ENCODE measurements around the gene RBM26.

Gene RBM26

GRCh38 chr13:79419365-79419764 lies 13.3 kb upstream of the RBM26 start:
- no peaks in the 10 kb centered on the region for H3K27me3 ChIP-seq (replicated peaks; ENCODE audit: control insufficient read depth, insufficient read depth, low read length)
- H3K36me3 ChIP-seq (ENCODE audit: control insufficient read depth, insufficient read depth, low read length): no peaks in the 10 kb centered on the region; the same call in 1 of the 2 replicates
- no peak overlapping the region for H3K4me3 ChIP-seq (replicated peaks; ENCODE audit: low read depth, low read length)
- DNase-seq (ENCODE audit: extremely low read depth, insufficient read length): no peak
- no peak for TF ChIP-seq CTCF (IDR thresholded peaks at IDR 0.05; ENCODE audit: insufficient read depth, low read length, poor library complexity, severe bottlenecking)

GRCh38 chr13:79417741-79418140 lies 11.7 kb upstream of the RBM26 start:
- Histone ChIP-seq H3K27me3 (replicated peaks; ENCODE audit: control insufficient read depth, insufficient read depth, low read length) (no peaks in the 10 kb centered on the region), H3K4me3 (replicated peaks; ENCODE audit: low read depth, low read length) (no peak overlapping the region), H3K36me3 (ENCODE audit: control insufficient read depth, insufficient read depth, low read length) (peaks cover 2% of the 10 kb centered on the region; the same call in 1 of the 2 replicates)
- no peak for TF ChIP-seq CTCF (IDR thresholded peaks at IDR 0.05; ENCODE audit: insufficient read depth, low read length, poor library complexity, severe bottlenecking)
- no peak for DNase-seq (ENCODE audit: extremely low read depth, insufficient read length)

GRCh38 chr13:79413521-79413920 lies 7.5 kb upstream of the RBM26 start:
- TF ChIP-seq CTCF (IDR thresholded peaks at IDR 0.05; ENCODE audit: insufficient read depth, low read length, poor library complexity, severe bottlenecking): no peak
- H3K4me3 ChIP-seq (replicated peaks; ENCODE audit: low read depth, low read length): no peak overlapping the region
- no peak for DNase-seq (ENCODE audit: extremely low read depth, insufficient read length)
- H3K36me3 ChIP-seq (ENCODE audit: control insufficient read depth, insufficient read depth, low read length): peaks cover 2% of the 10 kb centered on the region; the same call in 1 of the 2 replicates
- H3K27me3 ChIP-seq (replicated peaks; ENCODE audit: control insufficient read depth, insufficient read depth, low read length): no peaks in the 10 kb centered on the region

- Histone ChIP-seq H3K27me3 (replicated peaks; ENCODE audit: control insufficient read depth, insufficient read depth, low read length) (no peaks in the 10 kb centered on the region), H3K4me3 (replicated peaks; ENCODE audit: low read depth, low read length) (no peak overlapping the region), H3K36me3 (ENCODE audit: control insufficient read depth, insufficient read depth, low read length) (peaks cover 2% of the 10 kb centered on the region; the same call in 1 of the 2 replicates)
- no peak for DNase-seq (ENCODE audit: extremely low read depth, insufficient read length)
- TF ChIP-seq CTCF (IDR thresholded peaks at IDR 0.05; ENCODE audit: insufficient read depth, low read length, poor library complexity, severe bottlenecking): no peak
Observed at GRCh38 chr13:79409828-79410227, 3.8 kb upstream of the RBM26 start.

- no peak for TF ChIP-seq CTCF (IDR thresholded peaks at IDR 0.05; ENCODE audit: insufficient read depth, low read length, poor library complexity, severe bottlenecking)
- Histone ChIP-seq H3K36me3 (ENCODE audit: control insufficient read depth, insufficient read depth, low read length) (no peaks in the 10 kb centered on the region), H3K4me3 (replicated peaks; ENCODE audit: low read depth, low read length) (peak overlapping the region; percentile 94), H3K27me3 (replicated peaks; ENCODE audit: control insufficient read depth, insufficient read depth, low read length) (no peaks in the 10 kb centered on the region)
- no peak for DNase-seq (ENCODE audit: extremely low read depth, insufficient read length)
Observed at GRCh38 chr13:79407349-79407979, 1.4 kb upstream of the RBM26 start.

- Histone ChIP-seq H3K27me3 (replicated peaks; ENCODE audit: control insufficient read depth, insufficient read depth, low read length) (no peaks in the 10 kb centered on the region), H3K4me3 (replicated peaks; ENCODE audit: low read depth, low read length) (peak overlapping the region; percentile 94), H3K36me3 (ENCODE audit: control insufficient read depth, insufficient read depth, low read length) (no peaks in the 10 kb centered on the region)
- TF ChIP-seq CTCF (IDR thresholded peaks at IDR 0.05; ENCODE audit: insufficient read depth, low read length, poor library complexity, severe bottlenecking): no peak
- no peak for DNase-seq (ENCODE audit: extremely low read depth, insufficient read length)
Observed at GRCh38 chr13:79406597-79406908, 498 bp upstream of the RBM26 start.
